Activated CD4-positive, alpha-beta T cell treated with anti-CD3 and anti-CD28 coated beads, Interleukin-2, amount 50 U/mL, for 4 hours (primary cell): ENCODE data around the gene RING1.
A peak's percentile ranks its signal among the peaks of the same experiment; 100 is the strongest.

Experiments used
- DNase-seq, 2 experiments: peaks; one replicate each; pipeline ENCODE4 v3.0.0-alpha.2; 2020

The RING1 gene

GRCh38 chr6:33208091-33208967 is at the start of gene RING1:
Gene RING1, plus strand, starts transcription at chr6:33208500. Its CDS starts 323 bp downstream, at chr6:33208823.
- DNase-seq: peak; percentile 83 to 85

DNA sequence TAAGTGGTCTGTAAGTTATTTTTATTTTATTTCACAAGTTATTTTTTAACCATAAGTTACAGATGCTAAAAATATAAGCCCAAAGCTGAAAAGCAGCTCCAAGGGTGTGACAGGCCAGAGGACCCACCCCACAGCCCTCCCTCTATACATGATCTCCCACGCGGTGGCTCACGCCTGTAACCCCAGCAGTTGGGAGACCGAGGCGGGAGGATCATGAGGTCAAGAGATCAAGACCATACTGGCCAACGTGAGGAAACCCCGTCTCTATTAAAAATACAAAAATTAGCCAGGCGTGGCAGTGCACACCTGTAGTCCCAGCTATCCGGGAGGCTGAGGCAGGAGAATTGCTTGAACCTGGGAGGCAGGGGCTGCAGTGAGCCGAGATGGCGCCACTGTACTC is 48.2 kb upstream of the RING1 start:
- no peak for DNase-seq

- no peak for DNase-seq
These were observed 47.5 kb upstream of the RING1 start for GRCh38 chr6:33160728-33161344.

- DNase-seq: peak; percentile 75 to 79
These were observed 46.7 kb upstream of the RING1 start for GRCh38 chr6:33161354-33162331.

GRCh38 chr6:33163540-33163939 is 44.8 kb upstream of the RING1 start:
- no peak for DNase-seq

GRCh38 chr6:33164176-33164575 is 44.1 kb upstream of the RING1 start:
- DNase-seq: no peak

- no peak for DNase-seq
These were observed 43.5 kb upstream of the RING1 start for GRCh38 chr6:33164665-33165373.

- DNase-seq: no peak
These were observed 42.6 kb upstream of the RING1 start for GRCh38 chr6:33165581-33166258.

- no peak for DNase-seq
These were observed 41.9 kb upstream of the RING1 start for GRCh38 chr6:33166363-33166762.

GRCh38 chr6:33166811-33167210 is 41.5 kb upstream of the RING1 start:
- no peak for DNase-seq

- DNase-seq: no peak
These were observed 40.7 kb upstream of the RING1 start for GRCh38 chr6:33167374-33168283.

GRCh38 chr6:33168284-33168601 is 40.1 kb upstream of the RING1 start:
- DNase-seq: no peak

DNA sequence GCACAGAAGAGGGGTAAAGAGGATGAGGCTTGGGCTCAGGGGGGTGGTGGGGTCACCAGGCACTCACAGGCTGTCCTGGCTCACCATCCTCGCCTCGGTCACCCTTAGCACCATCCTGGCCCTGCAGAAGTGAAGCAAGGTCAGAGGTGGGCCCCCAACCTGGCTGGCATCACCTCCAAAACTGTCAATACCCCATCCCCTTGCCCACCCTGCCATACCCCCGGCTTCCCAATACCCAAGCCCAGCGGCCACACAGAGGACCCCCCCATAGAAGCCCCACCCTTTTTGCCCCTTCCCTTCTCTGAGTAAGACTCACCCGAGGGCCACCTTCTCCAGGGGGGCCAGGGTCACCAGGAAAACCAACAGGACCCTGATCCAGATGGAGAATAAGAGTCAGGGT is 39.7 kb upstream of the RING1 start:
- DNase-seq: no peak

DNA sequence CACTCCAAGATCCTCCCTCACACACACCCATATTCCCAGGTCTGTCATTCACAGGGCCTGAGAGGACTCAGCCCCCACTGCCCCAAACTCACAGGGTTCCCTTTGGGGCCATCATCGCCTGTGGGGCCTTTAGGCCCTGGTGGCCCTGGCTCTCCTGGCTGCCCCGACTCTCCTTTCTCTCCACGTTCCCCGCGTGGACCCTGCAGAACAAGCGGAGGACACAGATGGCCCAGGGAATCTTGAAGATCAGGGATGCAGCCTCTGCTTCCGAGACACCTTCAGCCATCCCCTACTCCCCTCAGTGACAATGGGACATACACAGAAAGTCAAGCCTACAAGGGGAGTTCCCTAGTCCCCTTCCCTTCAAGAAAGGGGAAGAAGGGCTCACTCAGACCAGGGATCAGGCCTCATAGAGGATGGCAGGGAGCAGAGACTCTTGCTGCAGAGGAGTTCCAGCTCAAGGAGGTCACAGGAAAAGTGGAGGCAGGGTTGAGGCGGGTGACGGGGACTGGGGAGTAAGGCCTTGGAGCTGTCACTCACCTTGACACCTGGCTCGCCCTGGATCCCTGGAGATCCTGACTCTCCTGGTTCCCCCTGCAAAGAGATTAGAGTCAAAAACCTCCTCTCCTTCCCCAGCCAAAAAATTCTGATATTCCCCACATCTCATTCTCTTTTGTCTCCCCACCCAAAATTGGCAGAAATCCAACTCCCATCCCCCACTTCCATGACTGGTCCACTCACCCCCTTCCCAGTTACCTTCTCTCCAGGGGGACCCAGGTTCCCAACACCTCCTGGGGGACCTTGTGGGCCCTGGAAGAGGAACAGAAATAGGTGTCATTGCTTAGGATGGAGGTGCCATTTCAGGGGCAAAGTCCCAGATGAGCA is 38.8 kb upstream of the RING1 start:
- no peak for DNase-seq

DNA sequence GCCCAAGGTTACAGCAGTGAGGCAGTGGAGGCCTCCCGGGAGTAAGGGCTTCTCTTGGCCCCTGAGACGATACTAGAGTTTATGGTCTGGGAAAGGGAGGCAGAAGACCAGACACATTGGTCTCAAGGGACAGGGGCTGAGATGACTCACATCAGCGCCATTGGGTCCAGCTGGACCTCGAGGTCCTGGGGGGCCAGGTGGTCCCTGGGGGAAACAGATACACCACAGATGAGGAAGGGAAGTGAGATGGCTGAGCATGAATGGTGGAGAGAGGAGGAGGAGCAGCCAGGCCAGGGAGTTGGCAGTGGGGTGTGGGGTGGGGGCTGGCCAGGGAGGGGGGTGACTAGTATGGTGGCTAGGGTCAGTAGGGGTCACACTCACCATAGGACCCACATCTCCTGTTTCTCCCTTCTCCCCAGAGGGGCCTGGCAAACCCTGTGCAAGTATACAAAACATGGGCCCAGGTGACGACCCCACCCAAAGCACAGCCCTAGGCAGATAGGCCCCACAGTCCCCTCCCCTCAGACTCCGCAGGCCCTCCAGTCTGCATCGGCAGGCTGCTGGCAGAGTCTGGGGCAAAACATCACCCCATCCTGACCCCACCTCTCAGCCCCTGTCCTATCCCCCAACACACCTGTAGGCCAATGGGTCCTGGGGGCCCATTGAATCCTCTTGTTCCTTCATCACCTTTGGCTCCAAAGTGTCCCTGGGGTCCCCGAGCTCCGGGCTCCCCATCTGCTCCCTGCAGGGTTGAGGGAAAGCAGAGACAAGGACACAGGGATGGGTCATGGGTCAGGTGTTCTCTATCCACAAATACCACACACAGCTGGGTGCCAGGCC is 37.9 kb upstream of the RING1 start:
- DNase-seq: no peak

DNA sequence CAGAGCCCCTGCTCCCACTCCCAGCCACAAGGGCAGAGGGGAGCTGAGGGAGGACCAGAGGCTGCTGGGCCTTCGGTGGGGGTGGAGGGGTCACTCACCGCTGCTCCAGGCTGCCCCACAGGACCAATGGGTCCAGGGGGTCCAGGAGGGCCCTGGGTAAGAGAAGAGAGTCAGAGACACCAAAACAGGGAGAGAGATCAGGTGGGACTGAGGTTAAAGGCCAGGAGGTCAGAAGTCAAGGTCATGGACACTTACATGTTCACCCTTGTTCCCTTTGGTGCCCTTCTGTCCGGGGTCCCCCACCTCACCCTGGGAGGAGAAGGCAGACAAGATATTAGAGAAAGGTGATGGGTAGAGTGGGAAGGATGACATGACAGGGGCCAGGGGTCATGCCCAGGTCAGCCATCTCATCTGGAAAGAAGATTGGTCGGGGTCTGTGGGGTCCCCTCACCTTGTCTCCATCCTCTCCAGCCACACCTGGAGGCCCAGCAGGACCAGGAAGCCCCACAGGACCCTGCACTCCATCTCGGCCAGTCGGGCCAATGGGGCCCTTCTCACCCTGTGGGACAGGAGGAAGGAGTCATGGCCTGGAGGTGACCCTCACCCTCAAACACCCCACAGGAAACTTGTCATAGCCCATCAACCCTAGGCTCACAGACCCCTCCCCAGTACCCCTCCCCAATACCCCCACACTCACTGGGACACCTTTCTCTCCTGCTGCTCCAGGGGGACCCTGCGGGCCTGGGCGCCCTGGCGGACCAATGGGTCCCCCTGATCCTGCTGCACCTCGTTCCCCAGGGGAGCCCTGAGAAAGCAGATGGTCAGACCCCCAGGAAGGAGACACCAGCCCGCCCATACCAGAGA is 37.1 kb upstream of the RING1 start:
- DNase-seq: no peak

GRCh38 chr6:33171880-33172687 is 36.2 kb upstream of the RING1 start:
- DNase-seq: no peak
